ENCODE results near the gene PALLD.

DNA sequence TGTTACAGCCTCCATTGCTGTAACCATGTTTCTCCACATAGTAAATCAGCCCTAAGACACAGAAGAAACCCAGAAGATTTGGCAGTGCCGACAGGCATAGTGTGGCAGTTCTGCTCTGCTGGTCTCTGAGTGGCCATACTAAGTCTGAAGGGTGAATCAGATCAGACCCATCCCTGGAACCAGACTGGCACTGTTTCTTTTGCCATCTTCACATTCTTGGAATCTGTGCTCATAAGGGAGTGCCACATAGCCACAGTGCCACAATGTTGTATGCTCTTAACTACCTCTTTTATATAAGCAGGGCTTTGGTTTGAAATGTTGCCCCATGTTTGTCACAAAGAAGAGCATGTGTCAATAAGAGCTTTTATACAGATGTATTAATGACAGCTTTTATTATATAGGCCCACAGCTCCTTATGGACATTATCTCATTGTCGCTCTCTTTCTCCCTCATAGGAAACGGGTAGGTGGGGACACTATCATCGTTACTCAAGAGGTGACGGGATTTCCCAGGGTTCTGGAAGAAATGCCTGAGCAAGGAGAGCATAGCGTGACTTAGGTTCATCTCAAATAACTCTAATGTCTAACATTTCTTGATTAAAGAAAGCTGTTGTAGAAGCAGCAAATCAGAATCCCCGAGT, 385.0 kb downstream of the PALLD start:
- TF ChIP-seq POLR2AphosphoS5 (IDR thresholded peaks at IDR 0.05; ENCODE audit: borderline replicate concordance, low read depth, low read length) (no peak), EZH2 (IDR thresholded peaks at IDR 0.05) (no peak), FOXP2 (optimal IDR thresholded peaks at IDR 0.05; ENCODE audit: control extremely low read depth, extremely low read length, insufficient read depth) (no peak)

Data from SK-N-MC (cell line).